RCC 7860 (cell line): ENCODE results near the gene IFT122.
"Not testable (repeated sequence)": the region's sequence is repeated elsewhere in the genome, so short reads cannot be mapped to it uniquely, and the experiment has no call there.

ENCODE experiments used
- DNase-seq: peaks from one replicate; pipeline ENCODE4 v3.0.0-alpha.2; 2015; ENCODE audit warnings: low spot score
- FAIRE-seq: peaks from 2 replicates; lab custom pipeline; 2012; peaks lifted over from hg19 to GRCh38; lab: Jason Lieb, UNC

IFT122 gene

GRCh38 chr3:129439817-129440617 lies at the start of gene IFT122, which contains the start of gene MBD4:
Gene IFT122, plus strand, starts transcription at chr3:129440224. Its CDS starts 107 bp downstream, at chr3:129440331.
Gene MBD4, minus strand, starts transcription at chr3:129439948. Its CDS starts 115 bp downstream, at chr3:129439833.
- DNase-seq (peak; percentile 99), FAIRE-seq (peak; percentile 93)

GRCh38 chr3:129391583-129391982 lies 48.4 kb upstream of the IFT122 start:
- not testable (repeated sequence) for FAIRE-seq, DNase-seq

- DNase-seq, FAIRE-seq: not testable (repeated sequence)
Observed at GRCh38 chr3:129392106-129392887, 47.7 kb upstream of the IFT122 start.

GRCh38 chr3:129393271-129393670 lies 46.8 kb upstream of the IFT122 start:
- FAIRE-seq (no peak), DNase-seq (no peak)

- not testable (repeated sequence) for FAIRE-seq
Observed at GRCh38 chr3:129393760-129394564, 46.1 kb upstream of the IFT122 start.

GRCh38 chr3:129398803-129399144 lies 41.2 kb upstream of the IFT122 start:
- no peak for FAIRE-seq

More at GRCh38 chr3:129393760-129394564, 46.1 kb upstream of the IFT122 start:
- not testable (repeated sequence) for DNase-seq

GRCh38 chr3:129399145-129399894 lies 40.7 kb upstream of the IFT122 start:
- FAIRE-seq (peak; percentile 81), DNase-seq (peak; percentile 87)

More at GRCh38 chr3:129398803-129399144, 41.2 kb upstream of the IFT122 start:
- DNase-seq: no peak

- DNase-seq (peak; percentile 30), FAIRE-seq (no peak)
Observed at GRCh38 chr3:129399895-129400357, 40.1 kb upstream of the IFT122 start.

GRCh38 chr3:129402210-129402609 lies 37.8 kb upstream of the IFT122 start:
- FAIRE-seq (no peak), DNase-seq (no peak)

- no peak for DNase-seq
- FAIRE-seq: no peak
Observed at GRCh38 chr3:129402616-129403015, 37.4 kb upstream of the IFT122 start.

GRCh38 chr3:129403450-129403849 lies 36.6 kb upstream of the IFT122 start:
- DNase-seq (no peak), FAIRE-seq (no peak)

GRCh38 chr3:129404130-129404529 lies 35.9 kb upstream of the IFT122 start:
- no peak for FAIRE-seq
- no peak for DNase-seq

- no peak for FAIRE-seq
- no peak for DNase-seq
Observed at GRCh38 chr3:129404610-129405009, 35.4 kb upstream of the IFT122 start.

GRCh38 chr3:129409541-129409940 lies 30.5 kb upstream of the IFT122 start:
- FAIRE-seq (no peak), DNase-seq (no peak)

GRCh38 chr3:129410971-129411370 lies 29.1 kb upstream of the IFT122 start:
- no peak for DNase-seq
- FAIRE-seq: no peak

- no peak for FAIRE-seq
Observed at GRCh38 chr3:129412542-129413198, 27.4 kb upstream of the IFT122 start.

GRCh38 chr3:129413238-129413637 lies 26.8 kb upstream of the IFT122 start:
- not testable (repeated sequence) for DNase-seq, FAIRE-seq

More at GRCh38 chr3:129412542-129413198, 27.4 kb upstream of the IFT122 start:
- DNase-seq: no peak

GRCh38 chr3:129413687-129414506 lies 26.1 kb upstream of the IFT122 start:
- peak; percentile 93 for FAIRE-seq
- peak; percentile 80 for DNase-seq

GRCh38 chr3:129415378-129415777 lies 24.6 kb upstream of the IFT122 start:
- no peak for FAIRE-seq
- no peak for DNase-seq
